Measurements from ENCODE around the gene LUC7L. TPM values are rescaled to one million over a fixed set of nuclear protein-coding genes. Genes with fewer than 3 reads are reported as not detected.
"Not testable (repeated sequence)": the region's sequence is repeated elsewhere in the genome, so short reads cannot be mapped to it uniquely, and the experiment has no call there.

The LUC7L gene
- total RNA-seq, 2 donors from 2014 or later: 37.1 to 55.4 TPM

DNA sequence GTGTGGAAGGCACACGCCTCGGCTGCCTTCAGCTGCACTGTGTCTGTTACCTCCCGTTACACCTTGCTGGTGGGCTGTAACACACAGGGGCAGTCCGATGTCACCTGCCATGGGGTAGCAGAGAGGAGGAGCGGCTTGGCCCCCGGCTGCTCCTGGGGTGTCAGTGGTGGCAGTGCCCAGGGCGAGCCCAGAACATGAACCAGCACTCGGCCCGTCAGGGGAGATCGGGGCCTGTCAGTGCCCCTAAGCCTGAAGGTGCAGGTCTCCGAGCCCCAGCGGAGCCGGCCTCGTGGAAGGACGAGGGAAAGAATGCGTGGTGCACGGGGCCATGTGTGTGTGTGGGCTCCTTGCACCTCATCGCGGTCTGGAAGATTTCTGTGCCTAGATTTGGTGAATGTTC is 31.1 kb upstream of the LUC7L start:
- TF ChIP-seq, protein P1, sequence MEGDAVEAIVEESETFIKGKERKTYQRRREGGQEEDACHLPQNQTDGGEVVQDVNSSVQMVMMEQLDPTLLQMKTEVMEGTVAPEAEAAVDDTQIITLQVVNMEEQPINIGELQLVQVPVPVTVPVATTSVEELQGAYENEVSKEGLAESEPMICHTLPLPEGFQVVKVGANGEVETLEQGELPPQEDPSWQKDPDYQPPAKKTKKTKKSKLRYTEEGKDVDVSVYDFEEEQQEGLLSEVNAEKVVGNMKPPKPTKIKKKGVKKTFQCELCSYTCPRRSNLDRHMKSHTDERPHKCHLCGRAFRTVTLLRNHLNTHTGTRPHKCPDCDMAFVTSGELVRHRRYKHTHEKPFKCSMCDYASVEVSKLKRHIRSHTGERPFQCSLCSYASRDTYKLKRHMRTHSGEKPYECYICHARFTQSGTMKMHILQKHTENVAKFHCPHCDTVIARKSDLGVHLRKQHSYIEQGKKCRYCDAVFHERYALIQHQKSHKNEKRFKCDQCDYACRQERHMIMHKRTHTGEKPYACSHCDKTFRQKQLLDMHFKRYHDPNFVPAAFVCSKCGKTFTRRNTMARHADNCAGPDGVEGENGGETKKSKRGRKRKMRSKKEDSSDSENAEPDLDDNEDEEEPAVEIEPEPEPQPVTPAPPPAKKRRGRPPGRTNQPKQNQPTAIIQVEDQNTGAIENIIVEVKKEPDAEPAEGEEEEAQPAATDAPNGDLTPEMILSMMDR (IDR thresholded peaks at IDR 0.05): no peak
- no peak for DNase-seq
- Histone ChIP-seq H3K4me1 (no peaks in the 10 kb centered on the region), H3K4me3 (no peak overlapping the region), H3K27me3 (no peaks in the 10 kb centered on the region), H3K9ac (ENCODE audit: low read depth in 2 of 2, low read length in 2 of 2) (no peak overlapping the region), H3K27ac (no peak overlapping the region), H3K9me3 (no peaks in the 10 kb centered on the region), H3K36me3 (peaks cover 4% of the 10 kb centered on the region)
- intact Hi-C loops (cut with DNase I): no loop called here

DNA sequence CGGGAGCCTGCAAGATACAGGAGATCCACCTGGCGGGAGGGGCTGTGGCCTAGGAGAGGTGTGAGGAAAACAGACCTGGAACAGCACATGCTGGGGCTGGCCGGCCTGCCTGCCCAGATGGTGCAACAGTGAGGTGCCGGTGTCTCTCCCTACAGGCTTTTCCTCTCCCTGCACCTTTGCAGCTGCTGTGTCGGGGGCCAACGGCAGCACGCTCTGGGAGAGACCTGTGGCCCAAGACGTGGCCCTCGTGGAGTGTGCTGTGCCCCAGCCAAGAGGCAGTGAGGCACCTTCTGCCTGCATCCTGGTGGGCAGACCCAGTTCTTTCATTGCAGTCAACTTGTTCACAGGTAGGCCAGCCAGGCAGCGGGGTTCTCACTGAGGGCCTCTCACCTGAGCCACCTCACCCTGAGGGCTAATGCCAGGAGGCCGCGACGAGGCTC is 30.6 kb upstream of the LUC7L start:
- no peak overlapping the region for H3K27ac ChIP-seq
- TF ChIP-seq, protein P1 (IDR thresholded peaks at IDR 0.05): no peak
- H3K36me3 ChIP-seq: peaks cover 4% of the 10 kb centered on the region
- no peak for DNase-seq
- H3K9me3 ChIP-seq: no peaks in the 10 kb centered on the region
- H3K4me3 ChIP-seq: no peak overlapping the region
- no peaks in the 10 kb centered on the region for H3K27me3 ChIP-seq
- intact Hi-C loops (cut with DNase I): no loop called here
- H3K9ac ChIP-seq (ENCODE audit: low read depth in 2 of 2, low read length in 2 of 2): no peak overlapping the region
- no peaks in the 10 kb centered on the region for H3K4me1 ChIP-seq

DNA sequence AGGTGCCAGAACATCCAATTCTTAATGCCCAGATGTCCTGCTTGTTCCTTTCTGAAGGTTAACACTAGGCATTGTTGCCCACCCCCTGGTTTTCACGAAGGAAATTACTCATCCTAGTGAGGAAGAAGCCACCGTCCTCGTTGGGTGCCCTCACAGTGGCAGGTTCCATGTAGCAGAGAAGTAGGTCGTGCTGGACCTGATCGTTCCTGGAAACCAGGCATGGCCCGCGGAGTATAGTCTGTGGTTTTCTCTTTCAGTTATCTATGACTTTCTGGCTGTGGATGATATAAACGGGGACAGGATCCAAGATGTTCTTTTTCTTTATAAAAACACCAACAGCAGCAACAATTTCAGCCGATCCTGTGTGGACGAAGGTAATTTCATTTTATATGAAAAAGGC is 30.0 kb upstream of the LUC7L start:
- intact Hi-C loops (cut with DNase I): no loop called here
- Histone ChIP-seq H3K4me3 (no peak overlapping the region), H3K27me3 (no peaks in the 10 kb centered on the region), H3K4me1 (peaks cover under 1% of the 10 kb centered on the region), H3K36me3 (peaks cover 4% of the 10 kb centered on the region), H3K27ac (no peak overlapping the region), H3K9ac (ENCODE audit: low read depth in 2 of 2, low read length in 2 of 2) (no peak overlapping the region), H3K9me3 (no peaks in the 10 kb centered on the region)
- DNase-seq: no peak
- TF ChIP-seq, protein P1 (IDR thresholded peaks at IDR 0.05): no peak

DNA sequence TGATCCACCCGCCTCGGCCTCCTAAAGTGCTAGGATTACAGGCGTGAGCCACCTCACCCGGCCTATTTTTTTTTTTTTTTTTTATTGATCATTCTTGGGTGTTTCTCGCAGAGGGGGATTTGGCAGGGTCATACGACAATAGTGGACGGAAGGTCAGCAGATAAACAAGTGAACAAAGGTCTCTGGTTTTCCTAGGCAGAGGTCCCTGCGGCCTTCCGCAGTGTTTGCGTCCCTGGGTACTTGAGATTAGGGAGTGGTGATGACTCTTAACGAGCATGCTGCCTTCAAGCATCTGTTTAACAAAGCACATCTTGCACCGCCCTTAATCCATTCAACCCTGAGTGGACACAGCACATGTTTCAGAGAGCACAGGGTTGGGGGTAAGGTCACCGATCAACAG is 28.8 kb upstream of the LUC7L start:
- H3K36me3 ChIP-seq; intact Hi-C loops (cut with DNase I); H3K27me3 ChIP-seq: not testable (repeated sequence)

DNA sequence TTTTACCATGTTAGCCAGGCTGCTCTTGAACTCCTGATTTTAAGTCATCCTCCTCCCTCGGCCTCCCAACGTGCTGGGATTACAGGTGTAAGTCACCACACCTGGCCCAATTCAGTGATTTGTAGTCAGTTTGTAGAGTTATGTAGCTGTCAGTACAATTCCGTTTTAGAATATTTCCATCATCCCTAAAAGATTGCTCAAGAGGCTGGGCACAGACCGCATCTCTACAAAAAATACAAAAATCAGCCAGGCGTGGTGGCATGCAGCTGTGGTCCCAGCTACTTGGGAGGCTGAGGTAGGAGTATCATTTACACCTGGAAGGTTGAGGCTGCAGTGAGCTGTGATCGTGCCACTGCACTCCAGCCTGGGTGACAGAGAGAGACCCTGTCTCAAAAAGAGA is 25.9 kb upstream of the LUC7L start:
- no peak overlapping the region for H3K27ac ChIP-seq
- H3K27me3 ChIP-seq: no peaks in the 10 kb centered on the region
- TF ChIP-seq, protein P1 (IDR thresholded peaks at IDR 0.05): no peak
- no peaks in the 10 kb centered on the region for H3K36me3 ChIP-seq
- H3K9ac ChIP-seq (ENCODE audit: low read depth in 2 of 2, low read length in 2 of 2): no peak overlapping the region
- H3K9me3 ChIP-seq: no peaks in the 10 kb centered on the region
- H3K4me1 ChIP-seq: peaks cover 9% of the 10 kb centered on the region
- no peak overlapping the region for H3K4me3 ChIP-seq
- no peak for DNase-seq
- intact Hi-C loops (cut with DNase I): no loop called here

More for the DNA sequence above, 28.8 kb upstream of the LUC7L start:
- not testable (repeated sequence) for H3K4me3 ChIP-seq; H3K9me3 ChIP-seq; H3K27ac ChIP-seq; H3K4me1 ChIP-seq; DNase-seq; H3K9ac ChIP-seq (ENCODE audit: low read depth in 2 of 2, low read length in 2 of 2)

DNA sequence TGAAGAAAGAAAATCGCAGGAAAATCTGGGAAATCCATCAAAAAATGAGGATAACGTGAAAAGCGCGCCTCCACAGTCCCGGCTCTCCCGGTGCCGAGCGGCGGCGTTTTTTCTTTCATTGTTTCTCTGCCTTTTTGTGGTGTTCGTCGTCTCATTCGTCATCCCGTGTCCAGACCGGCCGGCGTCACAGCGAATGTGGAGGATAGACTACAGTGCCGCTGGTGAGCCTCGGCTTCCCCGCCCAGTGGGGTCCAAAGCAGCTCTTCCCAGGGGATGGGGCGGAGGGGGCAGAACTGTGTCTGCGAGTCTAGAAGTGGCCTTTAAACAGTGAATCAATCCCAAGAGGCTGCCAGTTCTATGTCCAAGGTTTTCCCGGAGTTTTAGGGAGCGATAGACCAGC is 25.2 kb upstream of the LUC7L start:
- Histone ChIP-seq H3K27ac (no peak overlapping the region), H3K4me1 (peaks cover 9% of the 10 kb centered on the region), H3K9me3 (no peaks in the 10 kb centered on the region), H3K27me3 (no peaks in the 10 kb centered on the region), H3K9ac (ENCODE audit: low read depth in 2 of 2, low read length in 2 of 2) (no peak overlapping the region), H3K36me3 (no peaks in the 10 kb centered on the region), H3K4me3 (no peak overlapping the region)
- TF ChIP-seq, protein P1 (IDR thresholded peaks at IDR 0.05): no peak
- no peak for DNase-seq
- intact Hi-C loops (cut with DNase I): no loop called here

Data from colonic mucosa (tissue), 4 donors.